Common myeloid progenitor, CD34-positive (primary cell): ENCODE data around the gene PLA2G4E. TPM values are rescaled to one million over a fixed set of nuclear protein-coding genes. Genes with fewer than 3 reads are reported as not detected.

Experiments
- CTCF ChIA-PET: fragments of 350-600 bp; sonication (Branson Sonifier 250); formaldehyde crosslinking; loops from one replicate; lab custom pipeline; 2021; ENCODE audit warnings: antibody characterized with exemption; lab: Charles Lee
- POLR2A ChIA-PET: fragments of 350-600 bp; sonication (Branson Sonifier 250); formaldehyde crosslinking; loops from one replicate; lab custom pipeline; 2021; ENCODE audit warnings: antibody characterized with exemption; lab: Charles Lee
- DNase-seq, 3 donors: peaks; one replicate each; pipeline versions ENCODE4 v3.0.0 to v3.0.0-alpha.2; 2013
- H3K27ac ChIP-seq, 2 experiments: 1 replicate in 1 of 2; 2 replicates in 1 of 2; pipeline ENCODE4 v1.7.0; 2013; ENCODE audit warnings: inconsistent platforms in 2 of 2, low read length in 2 of 2, mild to moderate bottlenecking in 2 of 2, low read depth in 1 of 2, moderate library complexity in 1 of 2; ENCODE audit not compliant: severe bottlenecking in 2 of 2, insufficient read depth in 1 of 2, poor library complexity in 1 of 2
- H3K27me3 ChIP-seq, 5 experiments: replicated peaks in 2 of 5; 1 replicate in 3 of 5; 2 replicates in 2 of 5; pipeline versions ENCODE4 v1.6.1 to v1.7.0; 2013; ENCODE audit warnings: low read length in 4 of 5, mild to moderate bottlenecking in 2 of 5, moderate library complexity in 2 of 5, inconsistent platforms in 1 of 5; ENCODE audit not compliant: insufficient read depth in 5 of 5, control insufficient read depth in 4 of 5
- H3K36me3 ChIP-seq, 4 experiments: 1 replicate in 2 of 4; 2 replicates in 2 of 4; pipeline versions ENCODE4 v1.6.1 to v1.7.0; 2013; ENCODE audit warnings: low read length in 3 of 4, control low read depth in 1 of 4, mild to moderate bottlenecking in 1 of 4; ENCODE audit not compliant: control insufficient read depth in 4 of 4, insufficient read depth in 4 of 4
- H3K4me1 ChIP-seq, 4 experiments: 1 replicate in 3 of 4; 2 replicates in 1 of 4; pipeline versions ENCODE4 v1.6.1 to v1.7.1; 2013; ENCODE audit warnings: low read length in 3 of 4, mild to moderate bottlenecking in 3 of 4, control low read depth in 1 of 4, inconsistent platforms in 1 of 4, moderate library complexity in 1 of 4; ENCODE audit not compliant: control insufficient read depth in 4 of 4, insufficient read depth in 4 of 4; ENCODE audit errors: control extremely low read depth in 1 of 4
- H3K4me3 ChIP-seq, 7 experiments: 1 replicate in 4 of 7; 2 replicates in 3 of 7; pipeline versions ENCODE4 v1.5.1 to v1.7.0; 2013; ENCODE audit warnings: mild to moderate bottlenecking in 7 of 7, low read length in 6 of 7, moderate library complexity in 6 of 7, inconsistent platforms in 2 of 7, low read depth in 2 of 7, control low read depth in 1 of 7; ENCODE audit not compliant: insufficient read depth in 4 of 7, control insufficient read depth in 1 of 7; ENCODE audit errors: extremely low read depth in 1 of 7
- H3K9me3 ChIP-seq, 5 experiments: 1 replicate in 4 of 5; 2 replicates in 1 of 5; pipeline versions ENCODE4 v1.6.1 to v1.7.1; 2013; ENCODE audit warnings: low read length in 4 of 5, mild to moderate bottlenecking in 2 of 5, inconsistent platforms in 1 of 5, low read depth in 1 of 5, moderate library complexity in 1 of 5; ENCODE audit not compliant: control insufficient read depth in 4 of 5, insufficient read depth in 2 of 5; ENCODE audit errors: control extremely low read depth in 1 of 5
- WGBS: methylation state at CpG from one replicate; pipeline ENCODE4 v1.1.5; 2013; ENCODE audit not compliant: insufficient coverage; 5-methylcytosine and 5-hydroxymethylcytosine counted together
- polyA plus RNA-seq: library from polyadenylated mRNA; unstranded; fragments of 120-200 nt; gene quantifications from one replicate; pipeline ENCODE4 v1.2.1, GENCODE V29; 2013

PLA2G4E gene, protein sequence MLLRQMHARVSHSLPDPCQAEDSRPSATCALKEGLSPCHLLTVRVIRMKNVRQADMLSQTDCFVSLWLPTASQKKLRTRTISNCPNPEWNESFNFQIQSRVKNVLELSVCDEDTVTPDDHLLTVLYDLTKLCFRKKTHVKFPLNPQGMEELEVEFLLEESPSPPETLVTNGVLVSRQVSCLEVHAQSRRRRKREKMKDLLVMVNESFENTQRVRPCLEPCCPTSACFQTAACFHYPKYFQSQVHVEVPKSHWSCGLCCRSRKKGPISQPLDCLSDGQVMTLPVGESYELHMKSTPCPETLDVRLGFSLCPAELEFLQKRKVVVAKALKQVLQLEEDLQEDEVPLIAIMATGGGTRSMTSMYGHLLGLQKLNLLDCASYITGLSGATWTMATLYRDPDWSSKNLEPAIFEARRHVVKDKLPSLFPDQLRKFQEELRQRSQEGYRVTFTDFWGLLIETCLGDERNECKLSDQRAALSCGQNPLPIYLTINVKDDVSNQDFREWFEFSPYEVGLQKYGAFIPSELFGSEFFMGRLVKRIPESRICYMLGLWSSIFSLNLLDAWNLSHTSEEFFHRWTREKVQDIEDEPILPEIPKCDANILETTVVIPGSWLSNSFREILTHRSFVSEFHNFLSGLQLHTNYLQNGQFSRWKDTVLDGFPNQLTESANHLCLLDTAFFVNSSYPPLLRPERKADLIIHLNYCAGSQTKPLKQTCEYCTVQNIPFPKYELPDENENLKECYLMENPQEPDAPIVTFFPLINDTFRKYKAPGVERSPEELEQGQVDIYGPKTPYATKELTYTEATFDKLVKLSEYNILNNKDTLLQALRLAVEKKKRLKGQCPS
- not detected for polyA plus RNA-seq

DNA sequence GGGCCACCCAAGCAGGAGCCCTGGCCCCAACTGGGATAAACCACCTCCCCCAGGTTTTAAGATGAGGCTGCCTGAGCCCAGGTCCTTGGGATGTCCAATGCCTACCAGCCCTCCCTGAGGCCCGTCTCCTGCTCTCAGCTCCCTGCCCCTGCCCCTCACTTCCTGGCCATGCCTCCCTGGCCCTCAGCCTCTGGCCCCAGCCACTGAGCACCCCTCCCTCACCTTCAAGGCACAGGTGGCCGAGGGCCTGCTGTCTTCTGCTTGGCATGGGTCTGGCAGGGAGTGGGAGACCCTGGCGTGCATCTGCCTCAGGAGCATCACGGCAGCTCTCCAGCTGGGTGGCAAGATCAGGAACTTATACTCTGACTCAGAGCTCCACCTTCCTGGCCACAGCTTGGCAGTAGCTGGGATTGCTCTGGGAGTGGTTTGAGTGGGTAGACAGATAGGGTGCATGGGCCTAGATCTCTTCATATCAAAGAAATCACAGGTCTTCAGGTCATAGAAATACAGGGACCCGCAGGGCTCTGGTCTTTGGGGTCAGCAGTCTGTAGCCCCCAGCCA is at the start of gene PLA2G4E:
Gene PLA2G4E, minus strand, starts transcription at position 330 of the 561 bp plus-strand sequence. Its CDS starts 12 bp downstream, at position 318.
- H3K27ac ChIP-seq: no peak within 1 kb of the TSS
- DNase-seq: no peak
- H3K4me3 ChIP-seq: no peak within 1 kb of the TSS
- H3K27me3 ChIP-seq: no peaks in the 10 kb centered on the region
- H3K36me3 ChIP-seq: no peaks in the 10 kb centered on the region
- CTCF ChIA-PET: interaction anchor here (1.0 to 1.2 kb wide), 2 partner anchors 19 to 119 kb away, joined by 3 read pairs; no protein-coding TSS in a partner anchor
- H3K9me3 ChIP-seq: peaks cover 0 to 13% (median 11%) of the 10 kb centered on the region in 5 experiments
- POLR2A ChIA-PET: no interaction called here
- WGBS: 94% methylated on average over 5 of the region's 5 CpGs
- no peaks in the 10 kb centered on the region for H3K4me1 ChIP-seq

DNA sequence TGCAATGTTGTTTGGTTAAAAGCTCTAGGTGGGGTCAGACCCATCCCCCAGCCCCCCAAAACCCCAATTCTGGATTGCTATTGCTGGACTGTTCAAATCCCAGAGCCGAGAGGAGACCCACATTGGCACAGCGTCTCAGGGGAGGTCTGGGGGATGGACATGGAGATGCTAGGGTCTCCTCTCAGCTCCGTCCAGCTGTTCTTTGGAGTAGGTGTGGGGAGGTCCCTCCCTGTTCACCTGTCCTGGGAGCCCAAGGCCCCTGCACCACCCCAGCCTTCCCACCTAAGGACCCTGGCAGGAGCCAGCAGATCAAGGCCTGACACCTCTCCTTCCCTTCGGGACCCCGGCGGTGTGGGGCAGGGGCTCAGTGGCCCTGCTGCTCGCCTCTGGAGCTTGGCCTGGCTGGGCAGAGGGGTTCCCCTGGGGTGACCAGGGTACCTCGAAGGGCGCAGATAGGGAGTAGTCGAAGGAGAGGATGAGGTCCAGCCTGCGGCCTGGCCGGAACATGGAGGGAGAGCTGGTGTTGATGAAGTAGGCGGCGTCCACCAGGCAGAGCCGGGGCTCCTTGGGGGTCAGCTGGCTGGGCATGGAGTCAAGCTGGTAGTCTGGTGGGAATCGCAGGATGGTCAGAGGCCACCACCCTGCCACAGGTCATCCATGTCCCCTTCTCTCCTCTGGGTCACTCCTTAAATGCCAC is 49.6 kb upstream of the PLA2G4E start:
- peaks cover 0 to 26% (median 15%) of the 10 kb centered on the region in 4 experiments for H3K4me1 ChIP-seq
- CTCF ChIA-PET: interaction anchor here (0.9 to 17.1 kb wide), 6 partner anchors 11 to 81 kb away, joined by 3 to 303 read pairs (median 4); no protein-coding TSS in a partner anchor
- DNase-seq: no peak
- POLR2A ChIA-PET: no interaction called here
- 97% methylated on average over 8 of the region's 16 CpGs for WGBS
- no peak overlapping the region for H3K4me3 ChIP-seq
- no peak overlapping the region for H3K27ac ChIP-seq
- no peaks in the 10 kb centered on the region for H3K36me3 ChIP-seq
- peaks cover 0 to 2% (median 0%) of the 10 kb centered on the region in 5 experiments for H3K9me3 ChIP-seq
- H3K27me3 ChIP-seq: no peaks in the 10 kb centered on the region

DNA sequence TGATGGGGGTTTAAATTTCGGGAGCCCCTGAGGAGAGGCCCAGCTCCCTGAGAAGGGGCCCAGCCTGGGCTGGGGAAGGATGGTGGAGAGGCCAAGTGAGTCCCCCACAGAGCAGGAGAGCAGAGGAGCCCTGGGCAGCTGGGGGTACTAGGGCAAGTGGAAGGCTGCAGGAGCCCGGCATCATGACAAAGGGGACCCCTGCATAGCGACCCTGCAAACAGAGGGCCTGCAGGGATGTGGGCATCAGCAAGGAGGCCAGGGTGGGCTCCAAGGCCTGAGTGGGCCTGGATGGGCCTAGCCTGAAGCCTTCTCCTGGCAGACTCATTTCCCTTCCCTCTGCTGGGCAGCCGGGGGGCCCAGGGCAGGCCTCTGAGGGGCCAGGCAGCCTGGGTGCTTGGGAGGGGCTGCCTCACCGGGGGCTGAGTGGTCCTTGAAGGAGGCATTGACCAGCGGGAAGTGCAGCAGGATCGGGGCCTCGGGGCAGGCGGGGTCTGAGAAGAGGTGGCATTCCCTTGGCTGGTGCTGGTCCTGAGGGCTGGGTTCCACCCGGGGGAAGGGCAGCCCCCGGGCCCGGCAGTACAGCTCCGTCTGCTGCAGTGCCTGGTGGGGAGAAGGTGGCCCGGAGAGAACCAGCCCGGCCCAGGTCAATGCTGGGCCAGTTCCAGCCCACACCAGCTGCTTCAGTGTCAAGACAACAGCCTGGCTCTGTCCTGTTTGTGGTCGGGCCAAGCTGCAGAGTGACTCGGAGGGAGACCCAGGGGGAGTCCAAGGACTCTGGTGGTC is 48.8 kb upstream of the PLA2G4E start:
- Histone ChIP-seq H3K4me3 (no peak overlapping the region), H3K27ac (no peak overlapping the region), H3K9me3 (peaks cover 0 to 2% (median 0%) of the 10 kb centered on the region in 5 experiments), H3K4me1 (peaks cover 0 to 32% (median 22%) of the 10 kb centered on the region in 4 experiments), H3K36me3 (no peaks in the 10 kb centered on the region), H3K27me3 (no peaks in the 10 kb centered on the region)
- no peak for DNase-seq
- POLR2A ChIA-PET: no interaction called here
- 100% methylated on average over 14 of the region's 17 CpGs for WGBS
- CTCF ChIA-PET: interaction anchor here (0.9 to 17.1 kb wide), 5 partner anchors 10 to 73 kb away, joined by 3 to 303 read pairs (median 6); no protein-coding TSS in a partner anchor

DNA sequence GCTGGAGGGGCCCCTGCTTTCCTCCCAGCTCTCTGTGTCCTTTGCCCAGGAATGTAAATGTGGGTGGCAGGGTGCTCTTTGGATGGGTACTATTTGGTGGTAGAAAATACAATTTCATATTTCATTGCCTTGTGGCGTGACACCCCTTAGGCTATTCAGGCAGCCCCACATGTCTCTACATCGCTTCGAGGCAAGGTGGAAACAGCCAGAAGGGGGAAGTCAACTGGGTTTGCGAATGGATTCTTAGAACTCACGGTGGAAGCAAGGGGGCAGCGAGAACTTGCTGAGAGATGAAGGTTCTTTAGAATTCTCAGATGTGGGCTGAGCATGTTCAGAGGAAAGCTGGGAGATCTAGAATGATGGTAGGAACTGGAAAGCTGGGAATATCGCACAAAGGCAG is 48.2 kb upstream of the PLA2G4E start:
- Histone ChIP-seq H3K9me3 (peaks cover 0 to 2% (median 0%) of the 10 kb centered on the region in 5 experiments), H3K4me3 (no peak overlapping the region), H3K36me3 (no peaks in the 10 kb centered on the region), H3K4me1 (peaks cover 0 to 32% (median 22%) of the 10 kb centered on the region in 4 experiments), H3K27me3 (no peaks in the 10 kb centered on the region), H3K27ac (no peak overlapping the region)
- ChIA-PET CTCF (interaction anchor here (14.4 to 17.1 kb wide), 2 partner anchors 15 to 69 kb away, joined by 190 to 303 read pairs; no protein-coding TSS in a partner anchor), POLR2A (no interaction called here)
- WGBS: 73% methylated on average over 6 of the region's 7 CpGs
- peak in 2 of 3 donors; percentile 20 to 22 for DNase-seq

DNA sequence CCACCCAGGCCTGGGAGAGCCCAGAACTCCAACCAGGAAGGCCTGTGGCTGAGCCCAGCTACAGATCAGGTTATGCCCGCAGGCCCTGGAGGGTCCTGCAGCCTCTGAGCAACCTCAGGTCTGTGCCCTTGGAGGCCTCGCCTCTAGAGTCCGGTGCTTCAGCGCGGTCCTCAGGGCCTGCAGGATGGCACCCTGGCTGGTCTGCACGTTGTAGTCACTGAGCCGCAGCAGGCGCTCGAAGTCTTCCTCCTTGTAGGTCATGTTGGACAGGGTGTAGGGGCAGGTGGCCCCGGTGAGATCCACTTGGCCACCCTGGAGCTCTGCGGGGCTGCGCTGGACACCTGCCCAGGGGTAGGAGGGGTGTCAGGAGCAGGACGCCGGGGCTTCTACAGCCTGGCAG is 47.8 kb upstream of the PLA2G4E start:
- Histone ChIP-seq H3K4me3 (no peak overlapping the region), H3K27me3 (no peaks in the 10 kb centered on the region), H3K9me3 (peaks cover 0 to 2% (median 0%) of the 10 kb centered on the region in 5 experiments), H3K27ac (no peak overlapping the region), H3K36me3 (no peaks in the 10 kb centered on the region), H3K4me1 (peaks cover 0 to 32% (median 22%) of the 10 kb centered on the region in 4 experiments)
- WGBS: 98% methylated on average over 8 of the region's 14 CpGs
- POLR2A ChIA-PET: no interaction called here
- CTCF ChIA-PET: interaction anchor here (1.0 to 17.1 kb wide), 3 partner anchors 15 to 79 kb away, joined by 4 to 303 read pairs (median 190); no protein-coding TSS in a partner anchor
- DNase-seq: no peak
